HG03457 (cell line): ENCODE data around the gene ZNF665.
"Not testable (repeated sequence)": the region's sequence is repeated elsewhere in the genome, so short reads cannot be mapped to it uniquely, and the experiment has no call there.

Source experiments
- ATAC-seq: cut with Tn5 transposase; IDR thresholded peaks from one replicate; pipeline ENCODE4 v1.9.1; 2021; ENCODE audit warnings: moderate number of reproducible peaks; ENCODE audit not compliant: unreplicated experiment

The ZNF665 gene

GRCh38 chr19:53158119-53158656 lies 35.0 kb downstream of the ZNF665 start:
- ATAC-seq = no peak

- no peak for ATAC-seq
Observed at GRCh38 chr19:53157626-53158025, 35.5 kb downstream of the ZNF665 start.

GRCh38 chr19:53156850-53157249 lies 36.3 kb downstream of the ZNF665 start:
- ATAC-seq = no peak

DNA sequence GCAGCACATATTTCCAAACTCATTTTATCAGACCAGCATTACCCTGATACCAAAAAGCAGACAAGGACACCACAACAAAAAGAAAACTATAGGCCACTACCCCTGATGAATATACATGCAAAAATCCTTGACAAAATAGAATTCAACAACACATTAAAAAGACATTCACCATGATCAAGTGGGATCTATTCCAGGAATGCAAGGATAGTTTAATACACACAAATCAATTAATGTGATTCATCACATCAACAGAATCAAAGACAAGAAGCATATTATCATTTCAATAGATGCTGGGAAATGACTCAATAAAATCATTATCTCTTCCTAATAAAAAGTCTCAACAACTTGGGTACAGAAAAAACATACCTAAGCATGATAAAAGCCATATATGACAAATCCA lies 45.5 kb downstream of the ZNF665 start:
- ATAC-seq = no peak

DNA sequence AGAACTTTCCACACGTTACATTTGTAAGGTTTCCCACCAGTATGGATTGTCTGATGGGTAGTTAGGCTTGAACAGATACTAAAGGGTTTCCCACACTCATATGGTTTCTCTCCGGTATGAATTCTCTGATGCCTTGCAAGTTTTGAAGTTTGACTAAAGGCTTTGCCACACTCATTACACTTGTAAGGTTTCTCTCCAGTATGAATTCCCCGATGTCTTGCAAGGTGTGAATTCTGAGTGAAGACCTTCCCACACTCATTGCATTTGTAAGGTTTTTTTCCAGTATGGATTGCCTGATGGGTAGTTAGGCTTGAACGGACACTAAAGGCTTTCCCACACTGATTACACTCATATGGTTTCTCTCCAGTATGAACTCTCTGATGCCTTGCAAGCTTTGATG lies 52.8 kb downstream of the ZNF665 start:
- ATAC-seq = no peak

DNA sequence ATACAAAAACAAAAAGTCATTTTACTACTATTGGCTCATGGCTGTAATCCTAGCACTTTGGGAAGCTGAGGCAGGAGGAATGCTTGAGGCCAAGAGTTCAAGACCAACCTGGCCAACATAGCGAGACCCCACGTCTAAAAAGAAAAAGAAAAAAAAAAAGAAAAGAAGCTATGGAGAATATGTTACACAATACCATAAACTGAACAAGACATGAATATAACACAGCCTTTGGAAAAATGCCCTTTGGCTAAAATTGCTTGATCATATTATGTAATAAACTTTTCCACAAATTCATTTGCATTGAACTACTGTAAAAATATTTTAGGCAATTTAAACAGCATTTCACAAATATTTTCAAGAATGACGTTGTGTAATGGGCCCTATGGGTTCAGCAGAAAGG lies 56.7 kb downstream of the ZNF665 start:
- no peak for ATAC-seq

DNA sequence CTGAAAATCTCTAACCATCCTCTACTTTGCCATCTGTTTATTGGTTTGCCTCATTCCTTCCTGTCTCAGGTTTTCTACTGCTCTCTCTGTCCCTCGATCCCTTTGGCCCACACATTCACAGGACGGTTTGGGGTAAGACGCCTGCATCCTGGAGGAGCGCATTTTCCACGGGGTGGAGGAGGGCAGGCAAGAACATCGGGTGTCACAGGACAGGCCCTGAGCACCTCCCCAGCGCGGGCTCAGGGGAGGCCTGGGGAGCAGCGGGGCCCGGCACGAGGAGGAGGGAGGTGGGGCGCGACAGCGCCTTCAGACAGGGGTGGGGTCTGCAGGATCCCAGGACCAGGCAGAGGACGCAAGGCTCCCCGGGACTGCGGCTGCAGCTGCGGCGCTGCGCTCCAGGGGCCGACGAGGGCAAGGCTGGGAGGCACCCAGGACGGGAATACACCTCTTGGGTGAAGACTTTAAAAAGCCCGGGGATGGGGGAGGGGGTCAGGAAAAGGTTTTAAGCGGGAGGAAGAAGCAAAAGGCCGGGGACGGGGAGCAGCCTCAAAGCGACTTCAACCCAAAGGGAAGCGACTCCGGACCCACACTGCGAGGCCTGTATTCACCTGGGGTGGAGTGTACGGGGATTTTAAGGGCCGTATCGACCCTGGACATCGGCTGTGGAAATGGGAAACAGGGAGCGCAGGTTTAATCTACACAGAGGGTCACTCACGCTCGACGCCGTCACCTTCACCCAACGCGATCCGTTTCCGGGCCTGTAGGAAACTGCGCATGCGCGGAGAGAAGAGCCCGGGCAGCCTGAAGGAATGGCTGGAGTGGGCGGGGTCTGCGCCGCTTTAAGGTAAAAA lies 60.8 kb downstream of the ZNF665 start, which contains the start of gene ZNF415:
Gene ZNF415, minus strand, starts transcription at position 770 of the 851 bp plus-strand sequence. CDS start 10,234 bp downstream, outside the sequence.
- no peak for ATAC-seq

DNA sequence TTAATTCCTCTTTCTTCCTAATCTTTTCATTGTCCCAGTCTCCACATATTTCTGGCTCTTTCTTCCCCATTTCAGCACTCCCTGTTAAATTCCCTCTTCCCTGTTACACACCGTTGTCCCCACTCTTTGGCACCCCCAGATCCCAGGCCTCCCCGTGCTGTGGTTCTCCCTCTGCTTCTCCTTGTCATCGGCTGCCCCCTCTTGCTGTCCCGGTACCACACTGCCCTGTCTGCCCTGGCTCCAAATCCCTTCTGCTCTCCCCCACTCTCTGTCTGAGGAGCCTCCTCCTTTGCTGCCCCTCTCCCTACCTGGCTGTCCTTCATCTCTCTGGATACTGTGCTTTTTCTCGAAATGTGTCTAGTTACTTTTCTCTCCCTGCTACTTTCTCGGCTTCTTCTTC lies 61.4 kb downstream of the ZNF665 start:
- ATAC-seq = no peak

DNA sequence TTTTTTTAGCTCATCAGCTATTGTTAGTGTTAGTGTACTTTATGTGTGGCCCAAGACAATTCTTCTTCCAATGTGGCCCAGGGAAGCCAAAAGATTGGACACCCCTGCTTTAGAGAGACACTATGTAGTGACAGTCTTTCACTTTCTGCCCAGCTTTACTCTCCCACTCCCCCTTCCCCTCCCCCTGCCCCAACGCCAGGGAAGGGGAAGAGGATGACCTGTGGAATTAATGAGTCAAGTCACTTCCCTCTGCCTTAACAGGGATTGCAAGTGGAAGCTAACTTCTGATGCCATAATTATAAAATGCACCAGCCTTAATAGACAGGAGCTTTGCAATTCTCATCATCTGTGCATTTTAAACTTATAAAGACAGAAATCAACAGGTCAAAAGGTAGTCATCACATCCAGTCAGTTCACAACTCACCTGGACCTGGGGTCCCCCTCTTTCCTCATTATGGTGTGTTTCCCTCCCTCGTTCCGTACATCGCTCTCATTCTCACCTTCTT lies 62.0 kb downstream of the ZNF665 start:
- ATAC-seq = no peak

DNA sequence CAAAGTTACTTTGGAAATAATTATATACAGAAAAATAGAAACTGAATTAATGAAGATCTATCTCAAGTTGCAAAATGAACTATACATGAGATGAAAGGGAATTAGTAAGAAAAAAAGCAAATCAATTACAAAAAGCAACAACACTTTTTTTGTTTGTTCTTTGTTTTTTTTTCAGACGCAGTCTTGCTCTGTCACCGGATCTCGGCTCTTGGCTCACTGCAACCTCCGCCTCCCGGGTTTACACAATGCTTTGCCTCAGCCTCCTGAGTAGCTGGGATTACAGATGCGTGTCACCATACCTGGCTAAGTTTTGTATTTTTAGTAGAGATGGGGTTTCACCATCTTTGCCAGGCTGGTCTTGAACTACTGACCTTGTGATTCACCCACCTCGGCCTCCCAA lies 62.7 kb downstream of the ZNF665 start:
- ATAC-seq = no peak

GRCh38 chr19:53126733-53127526 lies 66.2 kb downstream of the ZNF665 start:
- not testable (repeated sequence) for ATAC-seq

DNA sequence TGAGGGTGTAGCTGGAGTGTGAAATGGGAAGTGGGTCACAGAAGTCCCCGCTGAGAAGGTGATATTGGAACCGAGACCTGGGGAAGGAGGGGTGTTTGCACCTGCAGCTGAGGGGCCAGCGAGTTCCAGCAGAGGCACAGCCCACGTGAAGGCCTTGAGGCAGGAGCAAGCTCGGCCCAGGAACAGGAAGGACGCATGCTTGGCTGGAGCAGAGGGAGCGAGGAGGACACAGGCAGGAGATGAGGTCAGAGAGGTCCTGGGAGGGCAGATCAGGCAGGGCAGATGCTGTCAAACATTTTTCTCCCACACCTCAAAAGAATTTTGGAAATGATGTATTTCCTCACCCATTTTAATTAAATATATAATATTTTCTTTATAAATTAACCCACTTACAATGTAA lies 69.8 kb downstream of the ZNF665 start:
- ATAC-seq = no peak
